Motor neuron (in vitro differentiated cells): ENCODE measurements around the gene MOB1A. TPM values are rescaled to one million over a fixed set of nuclear protein-coding genes. Genes with fewer than 3 reads are reported as not detected.

Experiments
- ATAC-seq, 8 experiments: fragments of 200-7000 bp; cut with Tn5 transposase; replicated peaks in 6 of 8; 2 replicates each; pipeline ENCODE4 v1.8.0; 2021; ENCODE audit warnings: mild to moderate bottlenecking in 8 of 8, moderate library complexity in 8 of 8
- H3K27ac ChIP-seq, 2 donors: fragments of 250-450 bp; sonication (Bioruptor Pico); 2 replicates each; pipeline ENCODE4 v1.9.0; 2021; ENCODE audit warnings: antibody characterized with exemption in 2 of 2, mild to moderate bottlenecking in 2 of 2, moderate library complexity in 1 of 2
- H3K4me1 ChIP-seq, 2 donors: fragments of 250-450 bp; sonication (Bioruptor Pico); replicated peaks in 1 of 2; 2 replicates each; pipeline ENCODE4 v1.6.1; 2021; ENCODE audit warnings: antibody characterized with exemption in 2 of 2, mild to moderate bottlenecking in 2 of 2, moderate library complexity in 1 of 2
- H3K4me3 ChIP-seq, 5 donors: fragments of 250-450 bp; sonication (Bioruptor Pico); 2 replicates each; pipeline ENCODE4 v1.9.0; 2021; ENCODE audit warnings: antibody characterized with exemption in 5 of 5, mild to moderate bottlenecking in 5 of 5, moderate library complexity in 4 of 5
- WGBS, 10 experiments: fragments of 450-650 bp; shearing (Covaris generic); methylation state at CpG; one replicate each; pipeline ENCODE4 v1.0.0; 2022; 5-methylcytosine and 5-hydroxymethylcytosine counted together
- in situ Hi-C, 9 experiments: fragments of 400-800 bp; cut with MboI; loops; one replicate each; pipeline ENCODE4 v1.15.0; 2021; ENCODE audit warnings: low sequenced_read_pairs in 9 of 9, low pct_unique_long_range_greater_than_20kb in 2 of 9; ENCODE audit not compliant: unreplicated experiment in 9 of 9
- total RNA-seq, 8 experiments: library from RNA; unstranded; fragments of 300-600 nt; gene quantifications; 2 replicates each; pipeline versions ENCODE4 v1.2.3 to v1.2.4, GENCODE V29; 2022

Gene MOB1A
- total RNA-seq, 8 experiments from 2014 or later = 26.8 to 81.6 (median 50.8) TPM

DNA sequence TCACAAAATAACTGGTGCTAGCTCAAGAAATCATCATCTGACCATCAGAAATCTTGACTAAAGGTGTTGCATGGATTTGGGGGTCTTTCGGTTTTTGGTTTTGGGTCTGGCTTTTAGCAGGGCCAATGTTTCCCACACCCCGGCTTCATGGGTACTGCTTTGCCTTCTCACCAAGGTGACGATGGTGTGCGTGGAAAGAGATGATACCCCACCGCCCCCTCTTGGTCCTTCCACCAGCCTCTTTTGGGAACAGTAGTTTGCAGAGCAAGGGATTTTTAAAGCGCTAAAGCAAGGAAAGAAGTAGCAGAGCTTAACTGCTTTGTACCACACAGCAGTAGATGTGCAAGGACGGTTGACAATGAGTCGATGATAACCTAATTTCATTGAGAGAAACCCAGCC lies 73.3 kb downstream of the MOB1A start:
- Histone ChIP-seq H3K4me1 (no peaks in the 10 kb centered on the region), H3K4me3 (no peak overlapping the region), H3K27ac (no peak overlapping the region)
- in situ Hi-C loops = no loop called here
- WGBS, 10 experiments = 80 to 100% (median 99%) methylated on average over 1 to 5 of the region's 8 CpGs; no CpG with 5 or more reads in 2 of the 10 experiments
- no peak for ATAC-seq

DNA sequence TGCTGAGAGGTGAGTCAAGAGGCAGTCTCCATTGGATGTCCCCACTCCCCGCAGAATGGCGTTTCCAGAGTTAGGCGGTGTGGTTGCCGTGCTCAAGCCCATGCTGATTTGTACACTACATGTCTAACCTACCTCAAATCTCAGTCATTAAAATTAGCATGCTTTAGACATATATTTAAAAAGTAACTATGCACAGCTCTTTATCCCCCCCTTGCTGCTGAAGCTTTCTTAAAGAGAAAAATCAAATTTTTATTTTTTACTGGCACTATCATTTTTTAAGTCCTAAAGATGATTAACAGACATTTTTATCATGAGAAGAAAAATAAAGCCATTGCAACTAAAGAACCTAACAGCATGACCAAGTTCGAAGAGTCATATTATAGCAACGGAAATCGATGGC lies 73.8 kb downstream of the MOB1A start:
- ATAC-seq = no peak
- 83 to 100% (median 96%) methylated on average over 1 to 7 of the region's 7 CpGs; no CpG with 5 or more reads in 2 of the 10 experiments for WGBS, 10 experiments

DNA sequence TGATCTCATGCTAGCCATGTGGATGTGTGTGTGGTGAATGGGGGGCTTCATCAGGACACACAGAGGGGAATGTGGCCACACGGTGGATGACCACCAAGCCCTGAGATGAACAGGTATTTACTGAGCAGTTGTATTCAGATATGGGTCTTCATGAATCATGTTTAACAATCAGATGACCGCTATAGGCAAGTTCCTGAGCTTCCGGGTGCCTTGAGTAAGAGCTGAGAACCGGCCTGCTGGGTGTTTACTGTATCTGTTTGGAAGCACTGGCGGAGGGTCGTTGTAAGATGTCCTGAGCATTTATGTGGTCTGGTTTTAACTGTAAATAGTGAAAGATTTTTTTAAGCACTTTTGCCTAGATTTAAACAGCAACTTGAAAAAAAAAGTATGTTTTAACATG lies 74.9 kb downstream of the MOB1A start:
- no peaks in the 10 kb centered on the region for H3K4me1 ChIP-seq
- no peak for ATAC-seq
- 83 to 100% (median 94%) methylated on average over 2 to 6 of the region's 6 CpGs; no CpG with 5 or more reads in 2 of the 10 experiments for WGBS, 10 experiments
- in situ Hi-C loops = no loop called here
- no peak overlapping the region for H3K4me3 ChIP-seq
- no peak overlapping the region for H3K27ac ChIP-seq

More for the DNA sequence above, 73.8 kb downstream of the MOB1A start:
- in situ Hi-C loops = no loop called here
- no peak overlapping the region for H3K27ac ChIP-seq
- H3K4me3 ChIP-seq = no peak overlapping the region
- H3K4me1 ChIP-seq = no peaks in the 10 kb centered on the region

Other genes starting within 250 kb of the MOB1A start
- 10 to 100 TPM in 7 of 8 experiments, 1 to 10 TPM in 1; 3.0 to 19.7 (median 12.4) TPM for gene TET3, start 194.0 kb downstream of the MOB1A start, total RNA-seq
- gene BOLA3, start 31.0 kb downstream of the MOB1A start, total RNA-seq = 10 to 100 TPM; 31.2 to 77.9 (median 45.8) TPM
- 100 to 1,000 TPM in 5 of 8 experiments, 10 to 100 TPM in 3; 46.3 to 256 (median 139) TPM for gene MTHFD2, start 19.7 kb upstream of the MOB1A start, total RNA-seq
- 1 to 10 TPM in 7 of 8 experiments, under 1 TPM in 1; 0.25 to 5.9 (median 2.8) TPM for gene SLC4A5, start 164.5 kb upstream of the MOB1A start, total RNA-seq
- 100 to 1,000 TPM in 7 of 8 experiments, 10 to 100 TPM in 1; 92.7 to 205 (median 134) TPM for gene DCTN1, start 201.4 kb upstream of the MOB1A start, total RNA-seq
- 1 to 10 TPM; 1.6 to 5.8 (median 2.7) TPM for gene C2orf81, start 242.7 kb upstream of the MOB1A start, total RNA-seq
- gene WDR54, start 242.9 kb upstream of the MOB1A start, total RNA-seq = 10 to 100 TPM; 15.1 to 63.7 (median 49.5) TPM